K562 (cell line): ENCODE data around the gene WFDC11. TPM values are rescaled to one million over a fixed set of nuclear protein-coding genes. Genes with fewer than 3 reads are reported as not detected.

Experiments
- ATAC-seq: fragments of 200-7000 bp; cut with Tn5 transposase; 3 replicates; pipeline ENCODE4 v1.9.1; 2020; ENCODE audit warnings: moderate library complexity
- BruUV-seq: library from RNA; stranded (reverse); fragments of 400-500 nt; replicated peaks from 2 replicates; lab custom pipeline; 2021; lab: Mats Ljungman, UMichigan
- CTCF ChIA-PET: fragments of 300-600 bp; formaldehyde crosslinking; extraction: SDS; loops from one replicate; lab custom pipeline; 2021; ENCODE audit warnings: low intra/inter-chr PET ratio; lab: Yijun Ruan, JAX
- POLR2A ChIA-PET: fragments of 300-600, 350-650 bp; sonication (Branson Sonifier 250); formaldehyde crosslinking; extraction: SDS; loops from one replicate; lab custom pipeline; 2021; ENCODE audit warnings: antibody characterized with exemption, inconsistent platforms; lab: Yijun Ruan, JAX
- DNase-seq, 4 experiments: peaks; one replicate each; pipeline versions ENCODE4 v3.0.0 to v3.0.0-alpha.2; 2011 to 2018; ENCODE audit warnings: low spot score in 3 of 4, mixed read lengths in 3 of 4; ENCODE audit errors: extremely low read depth in 1 of 4
- FAIRE-seq: peaks from 2 replicates; lab custom pipeline; 2011; peaks lifted over from hg19 to GRCh38; lab: Jason Lieb, UNC
- H2AFZ ChIP-seq: 2 replicates; pipeline ENCODE4 v1.6.0; 2011; ENCODE audit warnings: low read depth, low read length, control low read depth, inconsistent platforms
- H3K27ac ChIP-seq: fragments of 200-600 bp; 3 replicates; pipeline ENCODE4 v1.8.0; 2011; ENCODE audit warnings: low read depth, mild to moderate bottlenecking, control low read depth, inconsistent platforms, low read length, moderate library complexity, mixed read lengths; ENCODE audit errors: extremely low read depth
- H3K27me3 ChIP-seq, 2 experiments: fragments of 300-600 bp in 1 of 2; 2 replicates in 1 of 2; 3 replicates in 1 of 2; pipeline versions ENCODE4 v1.6.0 to v1.8.0; 2011; ENCODE audit warnings: inconsistent platforms in 2 of 2, low read length in 2 of 2, mild to moderate bottlenecking in 1 of 2, mixed read lengths in 1 of 2, moderate library complexity in 1 of 2; ENCODE audit not compliant: control insufficient read depth in 2 of 2, insufficient read depth in 2 of 2
- H3K36me3 ChIP-seq: fragments of 300-600 bp; 3 replicates; pipeline ENCODE4 v1.8.0; 2011; ENCODE audit warnings: mild to moderate bottlenecking, low read length, inconsistent platforms; ENCODE audit not compliant: control insufficient read depth, insufficient read depth
- H3K4me1 ChIP-seq, 2 experiments: fragments of 200-600 bp in 1 of 2; replicated peaks in 1 of 2; 2 replicates in 1 of 2; 3 replicates in 1 of 2; pipeline versions ENCODE4 v1.5.1 to v1.8.0; 2011; ENCODE audit warnings: inconsistent platforms in 2 of 2, low read length in 2 of 2, mild to moderate bottlenecking in 1 of 2, mixed read lengths in 1 of 2, moderate library complexity in 1 of 2; ENCODE audit not compliant: control insufficient read depth in 2 of 2, insufficient read depth in 2 of 2
- H3K4me2 ChIP-seq: 2 replicates; pipeline ENCODE4 v1.6.1; 2011; ENCODE audit warnings: low read length, control low read depth, inconsistent platforms, mixed read lengths; ENCODE audit not compliant: insufficient read depth
- H3K4me3 ChIP-seq: fragments of 200-600 bp; sonication (generic), shearing (Covaris generic); 2 replicates; pipeline ENCODE4 v1.5.1; 2016; ENCODE audit warnings: control low read depth, inconsistent platforms
- H3K79me2 ChIP-seq: fragments of 200-600 bp; 3 replicates; pipeline ENCODE4 v1.8.0; 2011; ENCODE audit warnings: low read length, inconsistent platforms; ENCODE audit not compliant: control insufficient read depth, insufficient read depth
- H3K9ac ChIP-seq, 2 experiments: 2 replicates each; pipeline versions ENCODE4 v1.6.0 to v1.6.1; 2011; ENCODE audit warnings: low read depth in 2 of 2, low read length in 2 of 2, control low read depth in 1 of 2, inconsistent platforms in 1 of 2, mild to moderate bottlenecking in 1 of 2, mixed read lengths in 1 of 2; ENCODE audit not compliant: insufficient read depth in 1 of 2
- H3K9me1 ChIP-seq: one replicate; pipeline ENCODE4 v1.6.0; 2011; ENCODE audit warnings: inconsistent platforms, mild to moderate bottlenecking, low read length, moderate library complexity; ENCODE audit not compliant: control insufficient read depth, insufficient read depth
- H3K9me3 ChIP-seq: replicated peaks from 2 replicates; pipeline ENCODE4 v1.5.1; 2011; ENCODE audit warnings: low read depth, low read length, inconsistent platforms; ENCODE audit not compliant: control insufficient read depth, insufficient read depth
- H4K20me1 ChIP-seq: replicated peaks from 2 replicates; pipeline ENCODE4 v1.6.1; 2011; ENCODE audit warnings: low read length, inconsistent platforms, mixed read lengths; ENCODE audit not compliant: control insufficient read depth, insufficient read depth
- SPI1 ChIP-seq: IDR thresholded peaks from 2 replicates; pipeline ENCODE4 v1.6.1; 2011; ENCODE audit warnings: low read depth, low read length, control low read depth, borderline replicate concordance
- TEAD4 ChIP-seq, 2 experiments: sonication (generic) in 1 of 2; formaldehyde crosslinking in 1 of 2; IDR thresholded peaks; 2 replicates each; pipeline versions ENCODE4 v1.6.1 to v1.8.0; 2012 to 2022; ENCODE audit warnings: borderline replicate concordance in 1 of 2, inconsistent platforms in 1 of 2, low read length in 1 of 2, mild to moderate bottlenecking in 1 of 2, missing genetic modification reagents in 1 of 2
- WGBS: fragments of 100-300 bp; shearing (Covaris generic); methylation state at CpG from one replicate; pipeline ENCODE4 v1.1.6; 2016; ENCODE audit warnings: low coverage, mixed read lengths; ENCODE audit not compliant: insufficient coverage; ENCODE audit errors: missing lambda C conversion rate; 5-methylcytosine and 5-hydroxymethylcytosine counted together
- in situ Hi-C: fragments of 300-500 bp; cut with MboI; formaldehyde crosslinking; loops from 4 replicates; pipeline ENCODE4 v1.15.0; 2018; ENCODE audit warnings: inconsistent platforms, mixed read lengths
- intact Hi-C: fragments of 100-400 bp; cut with micrococcal nuclease; formaldehyde crosslinking; loops from 2 replicates; pipeline ENCODE4 v1.14.2; 2022
- polyA plus RNA-seq, 8 experiments: library from polyadenylated mRNA; depleted of rRNA in 4 of 8; stranded (reverse) in 5 of 8; unstranded in 3 of 8; fragments of >200 nt; fragmentation: Nextera tagmentation in 2 of 8; fragmentation: Illumina TruSeq in 1 of 8; extraction: Ambion mirVana in 2 of 8; extraction: Trizol in 1 of 8; gene quantifications; 2 replicates each; pipeline versions ENCODE4 v1.2.1 to v1.2.3, GENCODE V29; 2011 to 2014; ENCODE audit warnings: inconsistent platforms in 1 of 8, missing spikeins in 1 of 8
- total RNA-seq, 7 experiments: library from RNA; depleted of rRNA in 6 of 7; stranded (reverse); fragments of >200 nt in 6 of 7; fragmentation: Illumina TruSeq in 2 of 7; extraction: Trizol in 2 of 7; gene quantifications; 2 replicates each; pipeline versions ENCODE4 v1.2.1 to v1.2.3, GENCODE V29; 2011 to 2021; ENCODE audit warnings: low replicate concordance in 1 of 7
- TF ChIP-seq, protein P1 (sequence below), 2 experiments: fragments of 450-650 bp; IDR thresholded peaks; 2 replicates each; pipeline ENCODE4 v1.6.1; 2018; ENCODE audit warnings: mild to moderate bottlenecking in 2 of 2, low read depth in 1 of 2; ENCODE audit not compliant: partially characterized antibody in 2 of 2

The WFDC11 gene
- total and polyA plus RNA-seq, 9 of the 15 experiments (the other 6 are each of a cell fraction or from before 2014, with no cell fraction given), result not detected

DNA sequence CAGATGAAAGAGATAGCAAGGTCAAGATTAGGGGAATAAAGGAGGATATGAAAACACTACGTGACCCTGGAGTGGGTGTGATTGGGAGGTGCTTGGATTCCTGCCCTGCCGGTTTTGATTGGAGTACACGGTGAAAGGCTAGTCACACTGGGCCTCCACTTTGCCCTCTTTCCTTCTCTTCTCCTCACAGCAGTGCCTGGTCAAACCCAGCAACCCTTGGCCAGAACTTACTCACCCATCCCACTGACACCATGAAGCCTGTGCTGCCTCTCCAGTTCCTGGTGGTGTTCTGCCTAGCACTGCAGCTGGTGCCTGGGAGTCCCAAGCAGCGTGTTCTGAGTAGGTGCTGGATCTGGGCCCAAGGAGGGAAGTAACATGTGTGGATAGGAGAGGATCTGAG is 31.8 kb upstream of the WFDC11 start, which contains the start of gene WFDC13 (continued):
- TF ChIP-seq, protein P1, sequence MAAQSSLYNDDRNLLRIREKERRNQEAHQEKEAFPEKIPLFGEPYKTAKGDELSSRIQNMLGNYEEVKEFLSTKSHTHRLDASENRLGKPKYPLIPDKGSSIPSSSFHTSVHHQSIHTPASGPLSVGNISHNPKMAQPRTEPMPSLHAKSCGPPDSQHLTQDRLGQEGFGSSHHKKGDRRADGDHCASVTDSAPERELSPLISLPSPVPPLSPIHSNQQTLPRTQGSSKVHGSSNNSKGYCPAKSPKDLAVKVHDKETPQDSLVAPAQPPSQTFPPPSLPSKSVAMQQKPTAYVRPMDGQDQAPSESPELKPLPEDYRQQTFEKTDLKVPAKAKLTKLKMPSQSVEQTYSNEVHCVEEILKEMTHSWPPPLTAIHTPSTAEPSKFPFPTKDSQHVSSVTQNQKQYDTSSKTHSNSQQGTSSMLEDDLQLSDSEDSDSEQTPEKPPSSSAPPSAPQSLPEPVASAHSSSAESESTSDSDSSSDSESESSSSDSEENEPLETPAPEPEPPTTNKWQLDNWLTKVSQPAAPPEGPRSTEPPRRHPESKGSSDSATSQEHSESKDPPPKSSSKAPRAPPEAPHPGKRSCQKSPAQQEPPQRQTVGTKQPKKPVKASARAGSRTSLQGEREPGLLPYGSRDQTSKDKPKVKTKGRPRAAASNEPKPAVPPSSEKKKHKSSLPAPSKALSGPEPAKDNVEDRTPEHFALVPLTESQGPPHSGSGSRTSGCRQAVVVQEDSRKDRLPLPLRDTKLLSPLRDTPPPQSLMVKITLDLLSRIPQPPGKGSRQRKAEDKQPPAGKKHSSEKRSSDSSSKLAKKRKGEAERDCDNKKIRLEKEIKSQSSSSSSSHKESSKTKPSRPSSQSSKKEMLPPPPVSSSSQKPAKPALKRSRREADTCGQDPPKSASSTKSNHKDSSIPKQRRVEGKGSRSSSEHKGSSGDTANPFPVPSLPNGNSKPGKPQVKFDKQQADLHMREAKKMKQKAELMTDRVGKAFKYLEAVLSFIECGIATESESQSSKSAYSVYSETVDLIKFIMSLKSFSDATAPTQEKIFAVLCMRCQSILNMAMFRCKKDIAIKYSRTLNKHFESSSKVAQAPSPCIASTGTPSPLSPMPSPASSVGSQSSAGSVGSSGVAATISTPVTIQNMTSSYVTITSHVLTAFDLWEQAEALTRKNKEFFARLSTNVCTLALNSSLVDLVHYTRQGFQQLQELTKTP (IDR thresholded peaks at IDR 0.05; ENCODE audit: low read depth in 1 of 2, partially characterized antibody in 2 of 2), result no peak

DNA sequence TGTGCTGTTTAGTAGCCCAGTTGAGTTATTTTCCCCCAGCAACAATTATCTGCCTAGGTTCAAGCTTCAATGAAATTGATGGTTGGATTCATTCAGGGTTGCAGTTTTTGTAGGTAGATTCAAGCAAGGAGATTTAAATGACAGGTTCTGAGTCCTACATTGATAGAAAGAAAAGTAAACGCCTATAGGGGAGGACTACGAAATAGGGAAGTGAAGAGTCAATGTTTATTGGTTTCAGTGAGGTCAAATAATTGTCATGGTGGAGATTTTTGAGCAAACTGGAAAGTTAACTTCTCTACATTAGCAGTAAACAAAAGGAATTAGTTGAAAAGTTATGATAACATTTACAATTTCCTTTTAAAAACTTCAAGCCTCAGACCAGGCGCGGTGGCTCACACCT is 31.1 kb upstream of the WFDC11 start:
- TF ChIP-seq TEAD4 (IDR thresholded peaks at IDR 0.05; ENCODE audit: low read length), result no peak
- no peak for TF ChIP-seq TEAD4 (CRISPR knock-in tag; IDR thresholded peaks at IDR 0.05; ENCODE audit: borderline replicate concordance)
- TF ChIP-seq SPI1, result 0 out of 2 replicates have a peak, but pooled peaks have one; percentile 10
- no TSS peak for BruUV-seq
- Histone ChIP-seq H3K4me3 (no peak overlapping the region), H2AFZ (no peak overlapping the region), H3K27me3 (peaks cover 0 to 2% of the 10 kb centered on the region in 2 experiments; a peak in 1 of 5 replicates), H3K4me2 (no peak overlapping the region), H3K79me2 (no peaks in the 10 kb centered on the region), H4K20me1 (no peaks in the 10 kb centered on the region), H3K27ac (no peak overlapping the region), H3K36me3 (no peaks in the 10 kb centered on the region), H3K9me3 (no peaks in the 10 kb centered on the region), H3K9me1 (no peaks in the 10 kb centered on the region), H3K9ac (no peak overlapping the region), H3K4me1 (no peaks in the 10 kb centered on the region)
- FAIRE-seq, result no peak
- POLR2A ChIA-PET, result no interaction called here
- intact Hi-C loops (no loop called here), in situ Hi-C loops (no loop called here)
- CTCF ChIA-PET, result no interaction called here
- 0% methylated on average over 4 of the region's 4 CpGs for WGBS
- ATAC-seq, result no peak
- DNase-seq, result no peak
